ENCODE data around the gene STON2.
A peak's percentile ranks its signal among the peaks of the same experiment; 100 is the strongest.
"Not testable (repeated sequence)": the region's sequence is repeated elsewhere in the genome, so short reads cannot be mapped to it uniquely, and the experiment has no call there.

The STON2 gene

GRCh38 chr14:81252278-81252677 is 147.8 kb downstream of the STON2 start:
- TF ChIP-seq, protein P1, sequence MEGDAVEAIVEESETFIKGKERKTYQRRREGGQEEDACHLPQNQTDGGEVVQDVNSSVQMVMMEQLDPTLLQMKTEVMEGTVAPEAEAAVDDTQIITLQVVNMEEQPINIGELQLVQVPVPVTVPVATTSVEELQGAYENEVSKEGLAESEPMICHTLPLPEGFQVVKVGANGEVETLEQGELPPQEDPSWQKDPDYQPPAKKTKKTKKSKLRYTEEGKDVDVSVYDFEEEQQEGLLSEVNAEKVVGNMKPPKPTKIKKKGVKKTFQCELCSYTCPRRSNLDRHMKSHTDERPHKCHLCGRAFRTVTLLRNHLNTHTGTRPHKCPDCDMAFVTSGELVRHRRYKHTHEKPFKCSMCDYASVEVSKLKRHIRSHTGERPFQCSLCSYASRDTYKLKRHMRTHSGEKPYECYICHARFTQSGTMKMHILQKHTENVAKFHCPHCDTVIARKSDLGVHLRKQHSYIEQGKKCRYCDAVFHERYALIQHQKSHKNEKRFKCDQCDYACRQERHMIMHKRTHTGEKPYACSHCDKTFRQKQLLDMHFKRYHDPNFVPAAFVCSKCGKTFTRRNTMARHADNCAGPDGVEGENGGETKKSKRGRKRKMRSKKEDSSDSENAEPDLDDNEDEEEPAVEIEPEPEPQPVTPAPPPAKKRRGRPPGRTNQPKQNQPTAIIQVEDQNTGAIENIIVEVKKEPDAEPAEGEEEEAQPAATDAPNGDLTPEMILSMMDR (IDR thresholded peaks at IDR 0.05; ENCODE audit: extremely low read depth, insufficient read depth, missing control alignments): peak; percentile 31
- no peak for DNase-seq (ENCODE audit: low spot score)
- in situ Hi-C loops (cut with MboI; ENCODE audit: low pct_unique_long_range_greater_than_20kb, low sequenced_read_pairs, unreplicated experiment): no loop called here

- no peak for DNase-seq (ENCODE audit: low spot score)
- TF ChIP-seq, protein P1 (IDR thresholded peaks at IDR 0.05; ENCODE audit: extremely low read depth, insufficient read depth, missing control alignments): no peak
- in situ Hi-C loops (cut with MboI; ENCODE audit: low pct_unique_long_range_greater_than_20kb, low sequenced_read_pairs, unreplicated experiment): no loop called here
These were observed 152.8 kb downstream of the STON2 start for GRCh38 chr14:81247271-81247766.

- in situ Hi-C loops (cut with MboI; ENCODE audit: low pct_unique_long_range_greater_than_20kb, low sequenced_read_pairs, unreplicated experiment): no loop called here
These were observed 153.5 kb downstream of the STON2 start for GRCh38 chr14:81246461-81247270.

DNA sequence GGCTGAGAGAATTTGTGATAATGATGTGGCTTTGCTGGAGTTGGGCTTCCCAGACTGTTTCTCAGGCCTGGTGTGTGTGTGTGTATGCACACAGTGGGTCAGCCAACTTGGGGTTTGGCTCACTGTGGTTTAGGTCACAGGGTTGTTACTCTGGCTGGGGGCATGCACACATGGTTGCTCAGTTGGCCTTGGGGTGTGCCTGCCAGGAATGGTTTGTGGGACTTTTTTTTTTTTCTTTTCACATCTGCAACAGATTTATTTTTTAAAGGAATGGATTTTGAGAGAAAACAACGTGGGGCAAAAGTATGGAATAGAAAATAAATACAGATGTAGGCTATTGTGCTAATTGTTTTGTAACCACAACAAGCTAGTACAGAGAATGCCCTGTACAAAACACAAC is 154.4 kb downstream of the STON2 start:
- in situ Hi-C loops (cut with MboI; ENCODE audit: low pct_unique_long_range_greater_than_20kb, low sequenced_read_pairs, unreplicated experiment): no loop called here
- no peak for DNase-seq (ENCODE audit: low spot score)
- TF ChIP-seq, protein P1 (IDR thresholded peaks at IDR 0.05; ENCODE audit: extremely low read depth, insufficient read depth, missing control alignments): no peak

More at GRCh38 chr14:81246461-81247270, 153.5 kb downstream of the STON2 start:
- TF ChIP-seq, protein P1 (IDR thresholded peaks at IDR 0.05; ENCODE audit: extremely low read depth, insufficient read depth, missing control alignments): no peak
- no peak for DNase-seq (ENCODE audit: low spot score)

DNA sequence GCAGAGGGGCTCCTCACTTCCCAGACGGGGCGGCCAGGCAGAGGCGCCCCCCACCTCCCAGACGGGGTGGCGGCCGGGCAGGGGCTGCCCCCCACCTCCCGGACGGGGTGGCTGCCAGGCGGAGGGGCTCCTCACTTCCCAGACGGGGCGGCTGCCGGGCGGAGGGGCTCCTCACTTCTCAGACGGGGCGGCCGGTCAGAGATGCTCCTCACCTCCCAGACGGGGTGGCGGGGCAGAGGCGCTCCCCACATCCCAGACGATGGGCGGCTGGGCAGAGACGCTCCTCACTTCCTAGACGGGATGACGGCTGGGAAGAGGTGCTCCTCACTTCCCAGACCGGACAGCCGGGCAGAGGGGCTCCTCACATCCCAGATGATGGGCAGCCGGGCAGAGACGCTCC is 155.7 kb downstream of the STON2 start:
- DNase-seq (ENCODE audit: low spot score); in situ Hi-C loops (cut with MboI; ENCODE audit: low pct_unique_long_range_greater_than_20kb, low sequenced_read_pairs, unreplicated experiment): not testable (repeated sequence)

DNA sequence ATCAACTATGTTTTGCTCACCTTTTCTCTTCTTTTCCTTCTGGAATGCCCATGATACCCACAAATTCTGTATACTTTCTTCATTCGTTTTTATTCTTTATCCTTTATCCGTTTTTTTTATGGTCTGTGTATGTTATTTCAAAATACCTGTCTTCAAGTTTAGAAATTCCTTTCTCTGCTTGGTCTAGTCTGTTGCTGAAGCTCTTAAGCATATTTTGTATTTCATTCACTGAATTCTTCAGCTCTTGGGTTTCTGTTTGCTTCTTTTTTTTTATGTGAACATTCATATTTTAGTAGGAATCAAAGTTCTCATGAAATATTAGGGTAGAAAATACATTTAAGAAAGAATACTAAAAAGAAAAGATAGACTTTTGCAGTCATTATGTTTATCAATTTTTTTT is 156.6 kb downstream of the STON2 start:
- TF ChIP-seq, protein P1 (IDR thresholded peaks at IDR 0.05; ENCODE audit: extremely low read depth, insufficient read depth, missing control alignments): no peak
- in situ Hi-C loops (cut with MboI; ENCODE audit: low pct_unique_long_range_greater_than_20kb, low sequenced_read_pairs, unreplicated experiment): no loop called here
- DNase-seq (ENCODE audit: low spot score): no peak

DNA sequence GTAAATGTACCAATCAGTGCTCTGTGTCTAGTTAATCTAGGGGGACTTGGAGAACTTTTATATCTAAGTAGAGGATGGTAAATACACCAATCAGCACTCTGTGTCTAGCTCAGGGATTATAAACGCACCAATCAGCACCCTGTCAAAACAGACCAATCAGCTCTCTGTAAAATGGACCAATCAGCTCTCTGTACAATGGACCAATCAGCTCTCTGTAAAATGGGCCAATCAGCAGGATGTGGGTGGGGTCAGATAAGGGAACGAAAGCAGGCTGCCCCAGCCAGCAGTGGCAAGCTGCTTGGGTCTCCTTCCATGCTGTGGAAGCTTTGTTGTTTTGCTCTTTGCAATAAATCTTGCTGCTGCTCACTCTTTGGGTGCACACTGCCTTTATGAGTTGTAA is 163.3 kb downstream of the STON2 start:
- DNase-seq (ENCODE audit: low spot score); in situ Hi-C loops (cut with MboI; ENCODE audit: low pct_unique_long_range_greater_than_20kb, low sequenced_read_pairs, unreplicated experiment): not testable (repeated sequence)

Data from GM13977 (cell line).